WTC11 (cell line): ENCODE results near the gene RPL12. TPM values are rescaled to one million over a fixed set of nuclear protein-coding genes. Genes with fewer than 3 reads are reported as not detected.

Source experiments
- ATAC-seq: fragments of 200-7000 bp; cut with Tn5 transposase; 2 replicates; pipeline ENCODE4 v1.10.0; 2021; ENCODE audit warnings: mild to moderate bottlenecking, moderate library complexity
- CTCF ChIA-PET: fragments of 300-600 bp; sonication (Branson Sonifier 250); formaldehyde crosslinking; loops from one replicate; lab custom pipeline; 2021; ENCODE audit warnings: antibody characterized with exemption; lab: Charles Lee
- POLR2A ChIA-PET: fragments of 350-600 bp; sonication (Branson Sonifier 250); formaldehyde crosslinking; loops from one replicate; lab custom pipeline; 2021; ENCODE audit warnings: antibody characterized with exemption; lab: Charles Lee
- DNase-seq: peaks from one replicate; pipeline ENCODE4 v3.0.0; 2021; ENCODE audit warnings: low spot score
- H3K27ac Mint-ChIP-seq: 2 replicates; pipeline ENCODE4 v1.8.0; 2021; ENCODE audit warnings: mixed read lengths
- H3K27me3 Mint-ChIP-seq: 2 replicates; pipeline ENCODE4 v1.8.0; 2021; ENCODE audit warnings: low read depth, mild to moderate bottlenecking, moderate library complexity, mixed read lengths
- H3K36me3 Mint-ChIP-seq: 2 replicates; pipeline ENCODE4 v1.8.0; 2021; ENCODE audit warnings: mixed read lengths
- H3K4me1 Mint-ChIP-seq: 2 replicates; pipeline ENCODE4 v1.8.0; 2022; ENCODE audit warnings: mixed read lengths
- H3K4me3 Mint-ChIP-seq: 2 replicates; pipeline ENCODE4 v1.8.0; 2021; ENCODE audit warnings: mild to moderate bottlenecking, moderate library complexity, mixed read lengths
- H3K9me3 Mint-ChIP-seq: 2 replicates; pipeline ENCODE4 v1.8.0; 2021; ENCODE audit warnings: mixed read lengths
- CTCF ChIP-seq: fragments of 200-600 bp; IDR thresholded peaks from 2 replicates; pipeline ENCODE4 v1.8.0; 2022; ENCODE audit warnings: antibody characterized with exemption
- ETV6 ChIP-seq: sonication (generic); formaldehyde crosslinking; IDR thresholded peaks from 2 replicates; pipeline ENCODE4 v1.8.1; 2022; ENCODE audit warnings: mild to moderate bottlenecking, missing genetic modification reagents
- FOXK1 ChIP-seq: sonication (generic); formaldehyde crosslinking; IDR thresholded peaks from 2 replicates; pipeline ENCODE4 v1.8.0; 2022; ENCODE audit warnings: mild to moderate bottlenecking, moderate library complexity, missing genetic modification reagents
- FOXP4 ChIP-seq: sonication (generic); formaldehyde crosslinking; IDR thresholded peaks from 2 replicates; pipeline ENCODE4 v1.8.0; 2022; ENCODE audit warnings: mild to moderate bottlenecking, missing genetic modification reagents
- GABPB1 ChIP-seq: sonication (generic); formaldehyde crosslinking; IDR thresholded peaks from 2 replicates; pipeline ENCODE4 v1.8.1; 2023; ENCODE audit warnings: mild to moderate bottlenecking, missing genetic modification reagents
- MXD4 ChIP-seq: fragments of 250-450 bp; sonication (Bioruptor Pico); IDR thresholded peaks from 2 replicates; pipeline ENCODE4 v1.8.0; 2021; ENCODE audit warnings: mild to moderate bottlenecking, moderate library complexity, borderline replicate concordance
- SMAD4 ChIP-seq: sonication (generic); formaldehyde crosslinking; IDR thresholded peaks from 2 replicates; pipeline ENCODE4 v1.8.0; 2022; ENCODE audit warnings: mild to moderate bottlenecking, missing genetic modification reagents
- STAT6 ChIP-seq: sonication (generic); formaldehyde crosslinking; conservative IDR thresholded peaks from 2 replicates; pipeline ENCODE4 v1.8.1; 2023; ENCODE audit warnings: mild to moderate bottlenecking, low read depth, missing genetic modification reagents, moderate library complexity
- USF1 ChIP-seq: sonication (generic); formaldehyde crosslinking; IDR thresholded peaks from 2 replicates; pipeline ENCODE4 v1.8.0; 2022; ENCODE audit warnings: mild to moderate bottlenecking, missing genetic modification reagents
- ZNF263 ChIP-seq: sonication (generic); formaldehyde crosslinking; IDR thresholded peaks from 2 replicates; pipeline ENCODE4 v1.8.1; 2022; ENCODE audit warnings: low read depth, mild to moderate bottlenecking, moderate library complexity, missing genetic modification reagents
- ZNF317 ChIP-seq: sonication (generic); formaldehyde crosslinking; IDR thresholded peaks from 2 replicates; pipeline ENCODE4 v1.8.1; 2023; ENCODE audit warnings: low read depth, mild to moderate bottlenecking, moderate library complexity, missing genetic modification reagents, borderline replicate concordance
- ZNF416 ChIP-seq: fragments of 250-450 bp; sonication (Bioruptor Pico); IDR thresholded peaks from 2 replicates; pipeline ENCODE4 v1.9.0; 2021; ENCODE audit warnings: mild to moderate bottlenecking, inconsistent platforms
- ZNF532 ChIP-seq: fragments of 250-450 bp; sonication (Bioruptor Pico); IDR thresholded peaks from 2 replicates; pipeline ENCODE4 v1.9.0; 2021; ENCODE audit warnings: mild to moderate bottlenecking, borderline replicate concordance
- total RNA-seq: library from RNA; stranded (reverse); gene quantifications from 3 replicates; pipeline ENCODE4 v1.2.3, GENCODE V29; 2021
- TF ChIP-seq, protein P1 (sequence below): fragments of 250-450 bp; sonication (Bioruptor Pico); IDR thresholded peaks from 2 replicates; pipeline ENCODE4 v2.1.2; 2022; ENCODE audit warnings: mild to moderate bottlenecking, moderate library complexity
- TF ChIP-seq, protein P2 (sequence below): fragments of 250-450 bp; sonication (Bioruptor Pico); IDR thresholded peaks from 2 replicates; pipeline ENCODE4 v1.9.0; 2021; ENCODE audit warnings: mild to moderate bottlenecking

The RPL12 gene
- total RNA-seq, 1 experiment from 2014 or later: 1,902 TPM

GRCh38 chr9:127407492-127407843 is 43.7 kb downstream of the RPL12 start (continued):
- TF ChIP-seq USF1 (CRISPR knock-in tag) (no peak), FOXK1 (CRISPR knock-in tag) (no peak), SMAD4 (CRISPR knock-in tag) (no peak)

DNA sequence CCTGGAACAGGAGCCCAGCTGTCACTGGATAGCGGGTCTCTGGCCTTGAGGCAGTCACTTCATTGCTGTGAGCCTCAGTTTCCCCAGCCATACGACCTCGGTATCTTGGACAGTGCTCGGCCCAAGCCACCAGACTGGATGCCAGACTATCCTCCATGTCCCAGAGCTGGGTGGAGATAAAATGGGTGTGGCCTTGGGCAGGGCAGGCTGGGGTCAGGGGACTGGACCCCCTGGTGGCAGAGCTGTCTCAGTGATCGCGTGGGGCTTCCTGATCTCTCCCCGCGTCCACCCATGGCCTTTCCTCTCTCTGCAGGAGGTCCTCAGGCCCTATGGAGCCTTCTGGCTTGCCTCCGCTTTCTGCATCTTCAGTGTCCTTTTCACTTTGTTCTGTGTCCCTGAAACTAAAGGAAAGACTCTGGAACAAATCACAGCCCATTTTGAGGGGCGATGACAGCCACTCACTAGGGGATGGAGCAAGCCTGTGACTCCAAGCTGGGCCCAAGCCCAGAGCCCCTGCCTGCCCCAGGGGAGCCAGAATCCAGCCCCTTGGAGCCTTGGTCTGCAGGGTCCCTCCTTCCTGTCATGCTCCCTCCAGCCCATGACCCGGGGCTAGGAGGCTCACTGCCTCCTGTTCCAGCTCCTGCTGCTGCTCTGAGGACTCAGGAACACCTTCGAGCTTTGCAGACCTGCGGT is 44.3 kb downstream of the RPL12 start:
- DNase-seq (peak; percentile 11), ATAC-seq (no peak)
- Mint-ChIP-seq H3K4me3 (no peak overlapping the region), H3K27me3 (no peaks in the 10 kb centered on the region), H3K4me1 (no peaks in the 10 kb centered on the region), H3K27ac (peak overlapping the region; percentile 65; the same call in 1 of the 2 replicates), H3K9me3 (no peaks in the 10 kb centered on the region), H3K36me3 (peaks cover 7% of the 10 kb centered on the region; the same call in 1 of the 2 replicates)
- POLR2A ChIA-PET: interaction anchor here (0.6 kb wide), 1 partner anchor 10 kb away, joined by 3 read pairs; the partner anchor contains the start of gene SLC2A8
- CTCF ChIA-PET: interaction anchor here (1.2 to 1.5 kb wide), 2 partner anchors 11 to 183 kb away, joined by 3 to 4 read pairs; no protein-coding TSS in a partner anchor
- no peak for TF ChIP-seq ZNF532
- TF ChIP-seq, protein P1, sequence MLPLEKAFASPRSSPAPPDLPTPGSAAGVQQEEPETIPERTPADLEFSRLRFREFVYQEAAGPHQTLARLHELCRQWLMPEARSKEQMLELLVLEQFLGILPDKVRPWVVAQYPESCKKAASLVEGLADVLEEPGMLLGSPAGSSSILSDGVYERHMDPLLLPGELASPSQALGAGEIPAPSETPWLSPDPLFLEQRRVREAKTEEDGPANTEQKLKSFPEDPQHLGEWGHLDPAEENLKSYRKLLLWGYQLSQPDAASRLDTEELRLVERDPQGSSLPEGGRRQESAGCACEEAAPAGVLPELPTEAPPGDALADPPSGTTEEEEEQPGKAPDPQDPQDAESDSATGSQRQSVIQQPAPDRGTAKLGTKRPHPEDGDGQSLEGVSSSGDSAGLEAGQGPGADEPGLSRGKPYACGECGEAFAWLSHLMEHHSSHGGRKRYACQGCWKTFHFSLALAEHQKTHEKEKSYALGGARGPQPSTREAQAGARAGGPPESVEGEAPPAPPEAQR (CRISPR knock-in tag): no peak
- no peak for TF ChIP-seq ZNF416 (CRISPR knock-in tag)
- TF ChIP-seq MXD4 (CRISPR knock-in tag): no peak
- TF ChIP-seq STAT6 (CRISPR knock-in tag): no peak
- no peak for TF ChIP-seq FOXP4
- no peak for TF ChIP-seq ZNF263
- TF ChIP-seq ZNF317: no peak
- TF ChIP-seq GABPB1 (CRISPR knock-in tag): no peak
- no peak for TF ChIP-seq CTCF
- TF ChIP-seq ETV6 (CRISPR knock-in tag): no peak
- TF ChIP-seq, protein P2, sequence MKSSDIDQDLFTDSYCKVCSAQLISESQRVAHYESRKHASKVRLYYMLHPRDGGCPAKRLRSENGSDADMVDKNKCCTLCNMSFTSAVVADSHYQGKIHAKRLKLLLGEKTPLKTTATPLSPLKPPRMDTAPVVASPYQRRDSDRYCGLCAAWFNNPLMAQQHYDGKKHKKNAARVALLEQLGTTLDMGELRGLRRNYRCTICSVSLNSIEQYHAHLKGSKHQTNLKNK: no peak
